ENCODE results near the gene CCR9.

GRCh38 chr3:45852828-45853227 is 33.5 kb upstream of the CCR9 start:
- TF ChIP-seq, protein P1, sequence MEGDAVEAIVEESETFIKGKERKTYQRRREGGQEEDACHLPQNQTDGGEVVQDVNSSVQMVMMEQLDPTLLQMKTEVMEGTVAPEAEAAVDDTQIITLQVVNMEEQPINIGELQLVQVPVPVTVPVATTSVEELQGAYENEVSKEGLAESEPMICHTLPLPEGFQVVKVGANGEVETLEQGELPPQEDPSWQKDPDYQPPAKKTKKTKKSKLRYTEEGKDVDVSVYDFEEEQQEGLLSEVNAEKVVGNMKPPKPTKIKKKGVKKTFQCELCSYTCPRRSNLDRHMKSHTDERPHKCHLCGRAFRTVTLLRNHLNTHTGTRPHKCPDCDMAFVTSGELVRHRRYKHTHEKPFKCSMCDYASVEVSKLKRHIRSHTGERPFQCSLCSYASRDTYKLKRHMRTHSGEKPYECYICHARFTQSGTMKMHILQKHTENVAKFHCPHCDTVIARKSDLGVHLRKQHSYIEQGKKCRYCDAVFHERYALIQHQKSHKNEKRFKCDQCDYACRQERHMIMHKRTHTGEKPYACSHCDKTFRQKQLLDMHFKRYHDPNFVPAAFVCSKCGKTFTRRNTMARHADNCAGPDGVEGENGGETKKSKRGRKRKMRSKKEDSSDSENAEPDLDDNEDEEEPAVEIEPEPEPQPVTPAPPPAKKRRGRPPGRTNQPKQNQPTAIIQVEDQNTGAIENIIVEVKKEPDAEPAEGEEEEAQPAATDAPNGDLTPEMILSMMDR (IDR thresholded peaks at IDR 0.05) = no peak
- no peak for TF ChIP-seq ZFX (IDR thresholded peaks at IDR 0.05; ENCODE audit: borderline replicate concordance)
